ENCODE results near the gene SHROOM3.

GRCh38 chr4:76679691-76680090 is 244.7 kb downstream of the SHROOM3 start:
- TF ChIP-seq ESRRG (CRISPR knock-in tag; IDR thresholded peaks at IDR 0.05) (no peak), PATZ1 (CRISPR knock-in tag; IDR thresholded peaks at IDR 0.05; ENCODE audit: borderline replicate concordance) (no peak), CSDC2 (CRISPR knock-in tag; IDR thresholded peaks at IDR 0.05) (no peak), ZFP3 (CRISPR knock-in tag; IDR thresholded peaks at IDR 0.05) (no peak), ARNTL (CRISPR knock-in tag; IDR thresholded peaks at IDR 0.05; ENCODE audit: borderline replicate concordance, low read depth) (no peak), SNAI2 (CRISPR knock-in tag; IDR thresholded peaks at IDR 0.05) (no peak), BACH2 (CRISPR knock-in tag; IDR thresholded peaks at IDR 0.05; ENCODE audit: borderline replicate concordance) (no peak), CREB5 (CRISPR knock-in tag; IDR thresholded peaks at IDR 0.05; ENCODE audit: low read depth) (no peak), TOX (CRISPR knock-in tag; IDR thresholded peaks at IDR 0.05; ENCODE audit: borderline replicate concordance) (no peak), TSHZ2 (CRISPR knock-in tag; IDR thresholded peaks at IDR 0.05) (no peak), RARB (CRISPR knock-in tag; IDR thresholded peaks at IDR 0.05) (no peak)
